Neural progenitor cell (in vitro differentiated cells): ENCODE data around the gene ELK1. TPM values are rescaled to one million over a fixed set of nuclear protein-coding genes. Genes with fewer than 3 reads are reported as not detected.

Experiments used
- DNase-seq: peaks from one replicate; pipeline ENCODE4 v3.0.0-alpha.2; 2016; ENCODE audit warnings: low spot score
- H2AFZ ChIP-seq: fragments of 200-600 bp; sonication (generic); replicated peaks from 2 replicates; pipeline ENCODE4 v1.6.1; 2016; ENCODE audit warnings: antibody characterized with exemption
- H3F3A ChIP-seq: fragments of 200-600 bp; sonication (generic); 2 replicates; pipeline ENCODE4 v1.6.1; 2016; ENCODE audit warnings: antibody characterized with exemption, low read depth
- H3K27ac ChIP-seq: fragments of 200-600 bp; sonication (generic); 2 replicates; pipeline ENCODE4 v1.5.1; 2016; ENCODE audit warnings: mild to moderate bottlenecking
- H3K27me3 ChIP-seq: fragments of 200-600 bp; sonication (generic); 2 replicates; pipeline ENCODE4 v1.6.1; 2016; ENCODE audit warnings: mild to moderate bottlenecking, moderate library complexity
- H3K36me3 ChIP-seq: fragments of 200-600 bp; sonication (generic); 2 replicates; pipeline ENCODE4 v1.5.1; 2016
- H3K4me1 ChIP-seq: fragments of 200-600 bp; sonication (generic); 2 replicates; pipeline ENCODE4 v1.6.1; 2016; ENCODE audit warnings: mixed run types
- H3K4me2 ChIP-seq: fragments of 200-600 bp; sonication (generic); 2 replicates; pipeline ENCODE4 v1.6.1; 2016
- H3K4me3 ChIP-seq: fragments of 200-600 bp; sonication (generic); 2 replicates; pipeline ENCODE4 v1.5.1; 2016
- H3K79me2 ChIP-seq: fragments of 200-600 bp; sonication (generic); 2 replicates; pipeline ENCODE4 v1.6.1; 2016; ENCODE audit warnings: low read depth
- H3K9ac ChIP-seq: fragments of 200-600 bp; sonication (generic); 2 replicates; pipeline ENCODE4 v1.6.1; 2016
- H3K9me3 ChIP-seq: fragments of 200-600 bp; sonication (generic); 2 replicates; pipeline ENCODE4 v1.5.1; 2016; ENCODE audit warnings: low read depth
- H4K20me1 ChIP-seq: fragments of 200-600 bp; sonication (generic); 2 replicates; pipeline ENCODE4 v1.6.1; 2016; ENCODE audit warnings: low read depth
- H3K27ac Mint-ChIP-seq: 3 replicates; pipeline ENCODE4 v1.8.0; 2021; ENCODE audit warnings: mixed read lengths
- H3K27me3 Mint-ChIP-seq: 2 replicates; pipeline ENCODE4 v1.8.0; 2022; ENCODE audit warnings: low read depth, mild to moderate bottlenecking, inconsistent platforms, moderate library complexity, mixed read lengths; ENCODE audit not compliant: insufficient read depth
- H3K36me3 Mint-ChIP-seq: 3 replicates; pipeline ENCODE4 v1.8.0; 2021; ENCODE audit warnings: mixed read lengths
- H3K4me1 Mint-ChIP-seq: 3 replicates; pipeline ENCODE4 v1.8.0; 2021; ENCODE audit warnings: mixed read lengths
- H3K4me3 Mint-ChIP-seq: 3 replicates; pipeline ENCODE4 v1.8.0; 2021; ENCODE audit warnings: mild to moderate bottlenecking, moderate library complexity, mixed read lengths
- H3K9me3 Mint-ChIP-seq: 3 replicates; pipeline ENCODE4 v1.8.0; 2020; ENCODE audit warnings: mixed read lengths
- EZH2 ChIP-seq: fragments of 200-600 bp; sonication (generic); IDR thresholded peaks from 2 replicates; pipeline ENCODE4 v1.6.1; 2017; ENCODE audit warnings: antibody characterized with exemption, mild to moderate bottlenecking, moderate library complexity
- EZH2phosphoT487 ChIP-seq: fragments of 200-600 bp; sonication (generic); IDR thresholded peaks from 2 replicates; pipeline ENCODE4 v1.6.1; 2017; ENCODE audit warnings: antibody characterized with exemption
- total RNA-seq: library from RNA; depleted of rRNA; stranded (reverse); fragments of >200 nt; gene quantifications from 2 replicates; pipeline ENCODE4 v1.2.3, GENCODE V29; 2015; ENCODE audit warnings: low replicate concordance
- TF ChIP-seq, protein P1 (sequence below): fragments of 200-600 bp; sonication (generic); IDR thresholded peaks from 2 replicates; pipeline ENCODE4 v1.5.1; 2017; ENCODE audit warnings: antibody characterized with exemption, mild to moderate bottlenecking

ELK1 gene
- total RNA-seq, 1 donor from 2014 or later = 16.6 TPM

DNA sequence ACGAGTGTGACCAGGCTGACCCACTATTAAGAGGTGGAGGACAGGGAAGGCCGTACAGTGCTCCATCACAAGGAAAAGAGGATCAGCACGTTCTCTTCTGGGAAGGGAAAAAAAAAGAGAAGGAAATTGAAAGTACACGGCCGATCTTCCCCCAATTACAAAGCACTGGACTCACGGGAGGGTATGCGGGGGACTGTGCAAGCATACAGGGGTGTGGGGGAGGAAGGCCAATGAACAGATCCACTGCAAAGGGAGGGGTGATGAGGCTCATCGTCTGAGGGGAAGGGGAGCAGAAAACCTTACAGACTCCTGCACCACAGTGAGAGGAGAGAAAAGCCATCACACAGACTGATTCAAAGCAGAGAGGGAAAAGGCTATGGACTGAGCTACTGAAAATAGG lies 1.1 kb downstream of the ELK1 start:
- Histone ChIP-seq H3K9me3 (no peaks in the 10 kb centered on the region), H3K27me3 (no peaks in the 10 kb centered on the region), H3K36me3 (no peaks in the 10 kb centered on the region), H3K79me2 (peaks cover 24% of the 10 kb centered on the region), H2AFZ (no peak overlapping the region), H3K9ac (no peak overlapping the region), H3K4me2 (peak overlapping the region; percentile 75), H3F3A (peaks cover 9% of the 10 kb centered on the region), H3K4me1 (peaks cover 4% of the 10 kb centered on the region), H4K20me1 (peaks cover 7% of the 10 kb centered on the region), H3K4me3 (peak overlapping the region; percentile 93), H3K27ac (no peak overlapping the region)
- H3K9me3 Mint-ChIP-seq = peaks cover 15% of the 10 kb centered on the region
- H3K36me3 Mint-ChIP-seq = no peaks in the 10 kb centered on the region
- peaks cover 3% of the 10 kb centered on the region for H3K27me3 Mint-ChIP-seq
- no peak for DNase-seq
- TF ChIP-seq, protein P1, sequence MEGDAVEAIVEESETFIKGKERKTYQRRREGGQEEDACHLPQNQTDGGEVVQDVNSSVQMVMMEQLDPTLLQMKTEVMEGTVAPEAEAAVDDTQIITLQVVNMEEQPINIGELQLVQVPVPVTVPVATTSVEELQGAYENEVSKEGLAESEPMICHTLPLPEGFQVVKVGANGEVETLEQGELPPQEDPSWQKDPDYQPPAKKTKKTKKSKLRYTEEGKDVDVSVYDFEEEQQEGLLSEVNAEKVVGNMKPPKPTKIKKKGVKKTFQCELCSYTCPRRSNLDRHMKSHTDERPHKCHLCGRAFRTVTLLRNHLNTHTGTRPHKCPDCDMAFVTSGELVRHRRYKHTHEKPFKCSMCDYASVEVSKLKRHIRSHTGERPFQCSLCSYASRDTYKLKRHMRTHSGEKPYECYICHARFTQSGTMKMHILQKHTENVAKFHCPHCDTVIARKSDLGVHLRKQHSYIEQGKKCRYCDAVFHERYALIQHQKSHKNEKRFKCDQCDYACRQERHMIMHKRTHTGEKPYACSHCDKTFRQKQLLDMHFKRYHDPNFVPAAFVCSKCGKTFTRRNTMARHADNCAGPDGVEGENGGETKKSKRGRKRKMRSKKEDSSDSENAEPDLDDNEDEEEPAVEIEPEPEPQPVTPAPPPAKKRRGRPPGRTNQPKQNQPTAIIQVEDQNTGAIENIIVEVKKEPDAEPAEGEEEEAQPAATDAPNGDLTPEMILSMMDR = no peak
- no peak for TF ChIP-seq EZH2
- TF ChIP-seq EZH2phosphoT487 = no peak
- peaks cover 23% of the 10 kb centered on the region for H3K4me1 Mint-ChIP-seq
- peak overlapping the region; percentile 85 for H3K4me3 Mint-ChIP-seq
- peak overlapping the region; percentile 33 for H3K27ac Mint-ChIP-seq

DNA sequence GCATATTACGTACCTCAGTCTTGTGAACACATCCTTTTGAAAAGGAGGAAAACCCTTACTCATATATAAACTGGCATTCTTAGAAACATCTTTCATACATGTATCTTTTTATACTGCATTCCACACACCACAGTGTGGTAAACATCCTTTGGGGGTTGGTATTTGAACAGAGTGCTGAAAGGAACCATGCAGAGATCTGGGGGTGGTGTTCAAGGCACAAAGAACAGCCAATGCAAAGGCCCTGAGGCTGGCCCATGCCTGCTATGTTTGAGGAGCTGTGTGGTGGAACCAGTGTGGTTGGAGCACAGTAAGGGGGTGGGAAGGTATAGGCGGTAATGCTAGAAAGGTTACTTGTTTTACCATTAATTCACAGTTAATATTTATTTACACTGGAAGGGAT lies 2.0 kb downstream of the ELK1 start:
- peaks cover 24% of the 10 kb centered on the region for H3K79me2 ChIP-seq
- no peaks in the 10 kb centered on the region for H3K36me3 ChIP-seq
- no peak overlapping the region for H3K27ac ChIP-seq
- no peak overlapping the region for H3K27ac Mint-ChIP-seq
- no peak overlapping the region for H3K9ac ChIP-seq
- peaks cover 9% of the 10 kb centered on the region for H3F3A ChIP-seq
- DNase-seq = no peak
- H3K4me3 ChIP-seq = no peak overlapping the region
- no peaks in the 10 kb centered on the region for H3K9me3 ChIP-seq
- peaks cover 15% of the 10 kb centered on the region for H3K9me3 Mint-ChIP-seq
- TF ChIP-seq EZH2 = no peak
- TF ChIP-seq, protein P1 = no peak
- no peak for TF ChIP-seq EZH2phosphoT487
- H3K36me3 Mint-ChIP-seq = peaks cover 2% of the 10 kb centered on the region
- peak overlapping the region; percentile 85 for H3K4me3 Mint-ChIP-seq
- H4K20me1 ChIP-seq = peaks cover 9% of the 10 kb centered on the region
- peaks cover 4% of the 10 kb centered on the region for H3K4me1 ChIP-seq
- no peak overlapping the region for H2AFZ ChIP-seq
- H3K27me3 Mint-ChIP-seq = peaks cover 6% of the 10 kb centered on the region
- H3K4me1 Mint-ChIP-seq = peaks cover 23% of the 10 kb centered on the region
- H3K4me2 ChIP-seq = no peak overlapping the region
- no peaks in the 10 kb centered on the region for H3K27me3 ChIP-seq

DNA sequence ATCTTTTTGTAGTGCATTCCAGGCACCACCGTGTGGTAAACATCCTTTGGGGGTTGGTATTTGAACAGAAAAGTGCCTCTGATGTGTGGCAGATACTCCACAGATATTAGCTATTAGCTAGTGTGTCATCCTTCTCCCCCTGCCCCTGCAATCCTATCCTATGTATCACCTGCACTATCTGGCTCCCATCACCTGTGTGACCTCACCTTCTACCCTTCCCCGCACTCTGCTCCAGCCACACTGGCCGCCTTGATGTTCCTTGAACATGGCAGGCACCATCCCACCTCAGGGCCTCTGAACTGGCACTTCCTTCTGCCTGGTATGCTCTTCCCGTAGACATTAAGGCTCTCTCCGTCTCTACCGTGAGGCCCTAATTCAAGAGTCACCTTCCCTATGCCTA lies 3.7 kb downstream of the ELK1 start:
- Histone ChIP-seq H3F3A (peaks cover 8% of the 10 kb centered on the region), H3K4me3 (no peak overlapping the region), H3K4me1 (peaks cover 4% of the 10 kb centered on the region), H3K9me3 (no peaks in the 10 kb centered on the region), H3K27ac (no peak overlapping the region), H3K79me2 (peaks cover 32% of the 10 kb centered on the region), H3K4me2 (no peak overlapping the region), H3K36me3 (no peaks in the 10 kb centered on the region), H3K9ac (no peak overlapping the region), H4K20me1 (peaks cover 9% of the 10 kb centered on the region), H2AFZ (no peak overlapping the region), H3K27me3 (no peaks in the 10 kb centered on the region)
- no peak overlapping the region for H3K4me3 Mint-ChIP-seq
- H3K4me1 Mint-ChIP-seq = peaks cover 23% of the 10 kb centered on the region
- H3K36me3 Mint-ChIP-seq = peaks cover 2% of the 10 kb centered on the region
- DNase-seq = no peak
- TF ChIP-seq, protein P1 = no peak
- TF ChIP-seq EZH2 = no peak
- no peak for TF ChIP-seq EZH2phosphoT487
- H3K27ac Mint-ChIP-seq = no peak overlapping the region
- H3K27me3 Mint-ChIP-seq = peaks cover 8% of the 10 kb centered on the region
- H3K9me3 Mint-ChIP-seq = peaks cover 18% of the 10 kb centered on the region
